DND-41 (cell line): ENCODE data around the gene LILRB1.
"Not testable (repeated sequence)": the region's sequence is repeated elsewhere in the genome, so short reads cannot be mapped to it uniquely, and the experiment has no call there.

Source experiments
- ATAC-seq: fragments of 200-7000 bp; cut with Tn5 transposase; 3 replicates; pipeline ENCODE4 v1.9.1; 2021; ENCODE audit warnings: low read depth; ENCODE audit not compliant: insufficient read depth
- DNase-seq: peaks from one replicate; pipeline ENCODE4 v3.0.0-alpha.2; 2020
- H2AFZ ChIP-seq: 2 replicates; pipeline ENCODE4 v1.6.0; 2012; ENCODE audit warnings: low read depth, low read length
- H3K27ac ChIP-seq: 2 replicates; pipeline ENCODE4 v1.5.1; 2012; ENCODE audit warnings: low read length, inconsistent platforms
- H3K27me3 ChIP-seq: fragments of 200-600 bp; sonication (generic); 2 replicates; pipeline ENCODE4 v1.6.0; 2012; ENCODE audit warnings: low read length, mild to moderate bottlenecking, inconsistent platforms; ENCODE audit not compliant: insufficient read depth, poor library complexity
- H3K36me3 ChIP-seq: 2 replicates; pipeline ENCODE4 v1.5.1; 2012; ENCODE audit warnings: low read length, inconsistent platforms; ENCODE audit not compliant: insufficient read depth
- H3K4me1 ChIP-seq: 2 replicates; pipeline ENCODE4 v1.5.1; 2012; ENCODE audit warnings: mild to moderate bottlenecking, low read length; ENCODE audit not compliant: insufficient read depth
- H3K4me2 ChIP-seq: 2 replicates; pipeline ENCODE4 v1.6.0; 2012; ENCODE audit warnings: mild to moderate bottlenecking, moderate library complexity, low read length, inconsistent platforms; ENCODE audit not compliant: insufficient read depth
- H3K4me3 ChIP-seq, 2 experiments: fragments of 200-600 bp in 1 of 2; shearing (Covaris generic) in 1 of 2; 2 replicates each; pipeline ENCODE4 v1.5.1; 2012 to 2016; ENCODE audit warnings: inconsistent platforms in 2 of 2, low read length in 2 of 2, mild to moderate bottlenecking in 2 of 2, low read depth in 1 of 2, moderate library complexity in 1 of 2
- H3K79me2 ChIP-seq: 2 replicates; pipeline ENCODE4 v1.6.0; 2012; ENCODE audit warnings: low read length, inconsistent platforms; ENCODE audit not compliant: insufficient read depth
- H3K9ac ChIP-seq: 2 replicates; pipeline ENCODE4 v1.6.0; 2012; ENCODE audit warnings: low read depth, mild to moderate bottlenecking, inconsistent platforms, low read length, moderate library complexity
- H3K9me3 ChIP-seq: 2 replicates; pipeline ENCODE4 v1.5.1; 2012; ENCODE audit warnings: low read length, moderate library complexity, mild to moderate bottlenecking, inconsistent platforms; ENCODE audit not compliant: insufficient read depth, severe bottlenecking
- H4K20me1 ChIP-seq: 2 replicates; pipeline ENCODE4 v1.6.0; 2012; ENCODE audit warnings: low read length; ENCODE audit not compliant: insufficient read depth
- CTCF ChIP-seq: IDR thresholded peaks from 2 replicates; pipeline ENCODE4 v1.5.1; 2012; ENCODE audit warnings: borderline replicate concordance, low read length, moderate library complexity, mild to moderate bottlenecking; ENCODE audit not compliant: poor library complexity, severe bottlenecking; ENCODE audit errors: extremely low read depth
- EZH2 ChIP-seq: IDR thresholded peaks from 3 replicates; pipeline ENCODE4 v1.6.1; 2012; ENCODE audit warnings: borderline replicate concordance, low read depth, mild to moderate bottlenecking, moderate library complexity, low read length, inconsistent platforms; ENCODE audit not compliant: severe bottlenecking

Gene LILRB1

GRCh38 chr19:54676210-54676834 lies 46.0 kb downstream of the LILRB1 start:
- not testable (repeated sequence) for H3K9me3 ChIP-seq, H3K4me2 ChIP-seq, H3K79me2 ChIP-seq, H3K36me3 ChIP-seq, DNase-seq, H4K20me1 ChIP-seq, H3K4me1 ChIP-seq, H3K9ac ChIP-seq, H3K27me3 ChIP-seq, H3K27ac ChIP-seq, H2AFZ ChIP-seq, H3K4me3 ChIP-seq
- TF ChIP-seq CTCF: peak; percentile 83
- peak; percentile 59; the same call in 2 of the 3 replicates for ATAC-seq

- Histone ChIP-seq H3K9me3 (no peaks in the 10 kb centered on the region), H2AFZ (no peak overlapping the region), H3K27me3 (no peaks in the 10 kb centered on the region), H3K4me2 (no peak overlapping the region), H4K20me1 (no peaks in the 10 kb centered on the region; the same call in 1 of the 2 replicates), H3K27ac (no peak overlapping the region), H3K9ac (no peak overlapping the region), H3K36me3 (no peaks in the 10 kb centered on the region), H3K4me1 (no peaks in the 10 kb centered on the region), H3K4me3 (no peak overlapping the region), H3K79me2 (no peaks in the 10 kb centered on the region)
- DNase-seq: no peak
- TF ChIP-seq CTCF: no peak
- no peak for TF ChIP-seq EZH2
- no peak for ATAC-seq
These were observed 46.9 kb downstream of the LILRB1 start for GRCh38 chr19:54677217-54677616.

GRCh38 chr19:54681596-54681995 lies 51.3 kb downstream of the LILRB1 start:
- not testable (repeated sequence) for H3K27ac ChIP-seq, ATAC-seq, H3K4me1 ChIP-seq, H4K20me1 ChIP-seq, DNase-seq, H3K79me2 ChIP-seq, H3K27me3 ChIP-seq, H3K36me3 ChIP-seq, H3K4me3 ChIP-seq, H3K9ac ChIP-seq, H2AFZ ChIP-seq, H3K4me2 ChIP-seq, H3K9me3 ChIP-seq

- H3K9ac ChIP-seq: no peak overlapping the region
- H3K4me3 ChIP-seq: no peak overlapping the region
- no peak for ATAC-seq
- no peaks in the 10 kb centered on the region for H3K27me3 ChIP-seq
- H3K9me3 ChIP-seq: no peaks in the 10 kb centered on the region
- TF ChIP-seq EZH2 (no peak), CTCF (no peak)
- H3K79me2 ChIP-seq: no peaks in the 10 kb centered on the region
- H3K36me3 ChIP-seq: no peaks in the 10 kb centered on the region
- no peak overlapping the region for H3K4me2 ChIP-seq
- no peaks in the 10 kb centered on the region for H3K4me1 ChIP-seq
- no peak overlapping the region for H3K27ac ChIP-seq
- no peak overlapping the region for H2AFZ ChIP-seq
- no peaks in the 10 kb centered on the region for H4K20me1 ChIP-seq
- no peak for DNase-seq
These were observed 52.1 kb downstream of the LILRB1 start for GRCh38 chr19:54682306-54682856.
